Body of pancreas (tissue), 4 donors: ENCODE results near the gene SAC3D1. TPM values are rescaled to one million over a fixed set of nuclear protein-coding genes. Genes with fewer than 3 reads are reported as not detected.

Experiments
- ATAC-seq: fragments of 150-250 bp; one replicate; pipeline ENCODE4 v1.9.1; 2016
- DNase-seq, 4 donors: peaks; one replicate each; pipeline ENCODE4 v3.0.0-alpha.2; 2019
- H3K27ac ChIP-seq, 4 donors: fragments of 200-600 bp; sonication (generic); 1 replicate in 3 of 4; 2 replicates in 1 of 4; pipeline versions ENCODE4 v1.5.1 to v1.6.1; 2016 to 2019; ENCODE audit warnings: mild to moderate bottlenecking in 1 of 4, mixed read lengths in 1 of 4, moderate library complexity in 1 of 4
- H3K27me3 ChIP-seq, 2 donors: fragments of 200-600 bp; sonication (generic); one replicate each; pipeline ENCODE4 v1.6.0; 2016; ENCODE audit warnings: mild to moderate bottlenecking in 1 of 2
- H3K36me3 ChIP-seq, 2 donors: fragments of 200-600 bp; sonication (generic); replicated peaks in 1 of 2; 2 replicates each; pipeline ENCODE4 v1.5.1; 2016; ENCODE audit warnings: low read depth in 2 of 2; ENCODE audit not compliant: insufficient read depth in 1 of 2
- H3K4me1 ChIP-seq: fragments of 200-600 bp; sonication (generic); one replicate; pipeline ENCODE4 v1.6.0; 2016
- H3K4me3 ChIP-seq, 2 donors: fragments of 200-600 bp; sonication (generic); 1 replicate in 1 of 2; 2 replicates in 1 of 2; pipeline ENCODE4 v1.5.1; 2016 to 2019
- H3K9me3 ChIP-seq, 3 donors: fragments of 200-600 bp; sonication (generic); 1 replicate in 2 of 3; 2 replicates in 1 of 3; pipeline ENCODE4 v1.5.1; 2016
- POLR2A ChIP-seq, 3 donors: fragments of 450-650 bp; IDR thresholded peaks; one replicate each; pipeline ENCODE4 v1.6.1; 2016; ENCODE audit warnings: antibody characterized with exemption in 3 of 3, mild to moderate bottlenecking in 2 of 3
- WGBS, 2 donors: methylation state at CpG; one replicate each; pipeline ENCODE4 v1.1.5; 2017; 5-methylcytosine and 5-hydroxymethylcytosine counted together
- intact Hi-C: fragments of 100-400 bp; cut with DNase I; formaldehyde crosslinking; loops from one replicate; pipeline ENCODE4 v1.15.1; 2023
- total RNA-seq, 2 donors: library from RNA; depleted of rRNA; stranded (reverse); fragments of >200 nt; gene quantifications; one replicate each; pipeline ENCODE4 v1.1.0, GENCODE V29; 2016
- TF ChIP-seq, protein P1 (sequence below), 7 experiments: fragments of 450-650 bp in 4 of 7; fragments of 200-600 bp in 3 of 7; sonication (generic) in 3 of 7; IDR thresholded peaks; one replicate each; pipeline ENCODE4 v1.5.1; 2016 to 2019; ENCODE audit warnings: antibody characterized with exemption in 7 of 7

SAC3D1 gene
- total RNA-seq, 2 donors from 2014 or later = 5.4 to 30.3 TPM

DNA sequence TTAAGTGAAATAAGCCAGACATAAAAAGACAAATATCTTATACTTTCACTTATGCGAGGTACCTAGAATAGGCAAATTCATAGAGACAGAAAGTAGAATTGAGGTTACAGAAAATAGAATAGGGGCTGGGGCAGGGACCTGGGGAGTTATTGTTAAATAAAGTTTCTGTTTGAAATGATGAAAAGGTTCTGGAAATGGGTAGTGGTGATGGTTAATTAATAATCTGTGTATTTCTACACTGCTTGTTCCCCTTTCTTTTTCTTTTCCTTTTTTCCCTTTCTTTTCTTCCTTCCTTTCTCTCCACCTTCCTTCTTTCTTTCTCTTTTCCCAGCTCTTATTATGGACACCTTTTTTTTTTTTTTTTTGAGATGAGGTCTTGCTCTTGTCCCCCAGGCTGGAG, 14.5 kb downstream of the SAC3D1 start:
- Histone ChIP-seq H3K4me3 (no peak overlapping the region), H3K27ac (no peak overlapping the region), H3K4me1 (no peaks in the 10 kb centered on the region), H3K27me3 (no peaks in the 10 kb centered on the region), H3K36me3 (no peaks in the 10 kb centered on the region), H3K9me3 (no peaks in the 10 kb centered on the region)
- DNase-seq = no peak
- WGBS, 2 donors = 87 to 88% methylated on average over 1 of the region's 1 CpG
- no peak for ATAC-seq
- intact Hi-C loops = no loop called here
- TF ChIP-seq POLR2A (IDR thresholded peaks at IDR 0.05) = no peak
- TF ChIP-seq, protein P1, sequence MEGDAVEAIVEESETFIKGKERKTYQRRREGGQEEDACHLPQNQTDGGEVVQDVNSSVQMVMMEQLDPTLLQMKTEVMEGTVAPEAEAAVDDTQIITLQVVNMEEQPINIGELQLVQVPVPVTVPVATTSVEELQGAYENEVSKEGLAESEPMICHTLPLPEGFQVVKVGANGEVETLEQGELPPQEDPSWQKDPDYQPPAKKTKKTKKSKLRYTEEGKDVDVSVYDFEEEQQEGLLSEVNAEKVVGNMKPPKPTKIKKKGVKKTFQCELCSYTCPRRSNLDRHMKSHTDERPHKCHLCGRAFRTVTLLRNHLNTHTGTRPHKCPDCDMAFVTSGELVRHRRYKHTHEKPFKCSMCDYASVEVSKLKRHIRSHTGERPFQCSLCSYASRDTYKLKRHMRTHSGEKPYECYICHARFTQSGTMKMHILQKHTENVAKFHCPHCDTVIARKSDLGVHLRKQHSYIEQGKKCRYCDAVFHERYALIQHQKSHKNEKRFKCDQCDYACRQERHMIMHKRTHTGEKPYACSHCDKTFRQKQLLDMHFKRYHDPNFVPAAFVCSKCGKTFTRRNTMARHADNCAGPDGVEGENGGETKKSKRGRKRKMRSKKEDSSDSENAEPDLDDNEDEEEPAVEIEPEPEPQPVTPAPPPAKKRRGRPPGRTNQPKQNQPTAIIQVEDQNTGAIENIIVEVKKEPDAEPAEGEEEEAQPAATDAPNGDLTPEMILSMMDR (IDR thresholded peaks at IDR 0.05) = no peak

DNA sequence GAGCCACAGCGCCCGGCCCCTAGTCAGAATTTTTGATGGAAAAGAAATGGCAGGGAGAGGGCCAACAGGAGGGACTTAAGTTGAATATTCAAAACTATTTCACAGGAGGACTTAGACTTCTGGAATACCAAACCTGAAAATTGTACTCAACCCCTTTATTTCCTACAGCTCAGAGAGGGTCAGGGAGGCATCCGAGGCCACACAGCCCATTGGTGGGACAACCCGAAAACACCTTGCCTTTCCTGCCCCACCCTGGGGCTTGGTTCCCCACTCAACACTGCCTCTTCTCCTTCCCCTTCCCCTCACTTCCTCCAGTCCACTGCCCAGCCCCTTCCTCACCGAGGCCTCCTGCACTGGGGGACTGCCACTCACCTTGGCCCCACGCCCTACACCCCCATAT, 16.0 kb downstream of the SAC3D1 start:
- Histone ChIP-seq H3K4me1 (no peaks in the 10 kb centered on the region), H3K36me3 (no peaks in the 10 kb centered on the region), H3K27me3 (no peaks in the 10 kb centered on the region), H3K27ac (no peak overlapping the region), H3K4me3 (no peak overlapping the region), H3K9me3 (no peaks in the 10 kb centered on the region)
- no peak for DNase-seq
- no peak for ATAC-seq
- 88 to 91% methylated on average over 6 of the region's 6 CpGs for WGBS, 2 donors
- TF ChIP-seq, protein P1 (IDR thresholded peaks at IDR 0.05) = no peak
- no peak for TF ChIP-seq POLR2A (IDR thresholded peaks at IDR 0.05)
- intact Hi-C loops = no loop called here

DNA sequence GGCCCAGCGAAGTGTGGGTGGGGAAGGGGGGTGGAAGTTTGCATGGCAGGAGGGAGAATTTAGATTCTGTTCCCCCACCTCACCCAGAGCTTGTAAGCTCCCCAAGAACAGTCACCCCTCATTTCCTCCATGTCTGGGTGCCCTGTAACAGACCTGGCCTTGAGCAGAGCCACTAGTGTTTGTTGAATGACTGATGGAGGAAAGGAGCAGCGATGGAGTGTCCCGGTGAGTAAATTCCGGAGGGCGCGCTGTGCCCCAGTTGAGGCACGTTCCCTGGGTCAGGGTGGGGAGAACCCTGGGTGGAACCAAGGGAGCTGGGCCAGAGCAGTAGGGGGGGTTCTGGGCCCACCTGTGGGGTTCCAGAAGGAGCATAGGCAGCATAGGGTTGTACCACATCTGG, 16.5 kb downstream of the SAC3D1 start:
- intact Hi-C loops = no loop called here
- H3K4me3 ChIP-seq = no peak overlapping the region
- H3K27ac ChIP-seq = no peak overlapping the region
- no peaks in the 10 kb centered on the region for H3K4me1 ChIP-seq
- DNase-seq = no peak
- TF ChIP-seq POLR2A (IDR thresholded peaks at IDR 0.05) = no peak
- TF ChIP-seq, protein P1 (IDR thresholded peaks at IDR 0.05) = no peak
- 81 to 85% methylated on average over 7 of the region's 7 CpGs for WGBS, 2 donors
- no peak for ATAC-seq
- no peaks in the 10 kb centered on the region for H3K36me3 ChIP-seq
- H3K27me3 ChIP-seq = no peaks in the 10 kb centered on the region
- H3K9me3 ChIP-seq = no peaks in the 10 kb centered on the region

DNA sequence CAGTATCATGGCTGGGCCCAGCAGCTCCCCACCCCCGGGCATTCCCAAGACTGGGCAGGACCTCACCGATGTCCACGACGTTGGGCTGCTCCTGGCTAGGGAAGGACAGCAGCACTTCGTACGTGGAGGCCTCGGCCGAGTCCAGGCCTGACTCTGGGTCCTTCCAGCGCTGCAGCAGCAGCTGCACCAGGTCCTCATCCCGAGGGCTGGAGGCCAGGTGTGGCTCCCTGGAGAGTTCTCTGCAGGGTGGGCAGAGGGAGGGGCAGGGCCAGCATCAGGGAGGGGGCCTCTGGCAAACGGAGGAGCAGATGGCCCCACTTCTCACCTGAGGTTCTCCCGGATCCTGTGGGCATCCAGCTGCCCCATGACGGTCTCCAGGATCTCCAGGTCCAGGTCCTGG, 17.0 kb downstream of the SAC3D1 start:
- H3K4me3 ChIP-seq = no peak overlapping the region
- H3K27me3 ChIP-seq = no peaks in the 10 kb centered on the region
- no peaks in the 10 kb centered on the region for H3K4me1 ChIP-seq
- intact Hi-C loops = no loop called here
- no peak for DNase-seq
- H3K36me3 ChIP-seq = no peaks in the 10 kb centered on the region
- H3K27ac ChIP-seq = no peak overlapping the region
- WGBS, 2 donors = 82% methylated on average over 10 of the region's 13 CpGs; no CpG with 5 or more reads in 1 of the 2 donors
- H3K9me3 ChIP-seq = no peaks in the 10 kb centered on the region
- TF ChIP-seq, protein P1 (IDR thresholded peaks at IDR 0.05) = no peak
- TF ChIP-seq POLR2A (IDR thresholded peaks at IDR 0.05) = no peak
- ATAC-seq = no peak

DNA sequence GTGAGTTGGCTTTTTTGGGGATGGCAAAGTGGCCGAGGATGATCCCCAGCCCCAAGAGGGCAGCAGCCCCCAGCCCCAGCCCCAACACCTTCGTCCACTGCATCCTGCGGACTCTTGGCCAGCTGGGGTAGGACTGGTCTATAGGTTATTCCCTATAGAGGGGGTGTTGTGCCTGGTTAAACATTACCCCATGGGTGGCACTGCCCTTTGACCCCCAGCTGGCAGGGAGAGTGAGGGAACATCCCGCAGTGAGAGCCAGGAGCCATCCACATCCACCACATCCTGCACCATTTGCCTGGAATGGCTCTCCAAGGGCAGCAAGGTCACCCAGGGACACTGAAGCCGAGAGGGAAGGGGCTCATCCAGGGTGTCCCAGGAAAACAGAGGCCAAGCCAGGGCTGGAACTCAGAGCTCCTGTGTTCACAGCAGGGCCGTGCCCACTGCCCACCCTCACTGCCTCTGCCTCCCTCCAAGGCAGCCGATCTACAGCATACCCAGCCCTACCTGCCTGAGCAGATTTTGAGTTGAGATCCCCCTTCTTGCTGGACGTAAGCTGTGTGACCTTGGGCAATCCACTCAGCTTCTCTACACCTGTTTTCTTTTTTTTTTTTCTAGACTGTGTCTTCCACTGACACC, 17.5 kb downstream of the SAC3D1 start, which contains the start of gene NAALADL1:
TSS of gene NAALADL1 (minus strand) at position 135 of the 636 bp plus-strand sequence. CDS start at position 103, 32 bp downstream.
- WGBS, 2 donors = 54 to 68% methylated on average over 4 to 7 of the region's 8 CpGs
- intact Hi-C loops = no loop called here
- H3K27me3 ChIP-seq = no peaks in the 10 kb centered on the region
- no peak for TF ChIP-seq POLR2A (IDR thresholded peaks at IDR 0.05)
- TF ChIP-seq, protein P1 (IDR thresholded peaks at IDR 0.05) = no peak
- no peak for ATAC-seq
- no peak within 1 kb of the TSS for H3K27ac ChIP-seq
- H3K36me3 ChIP-seq = no peaks in the 10 kb centered on the region
- DNase-seq = no peak
- no peaks in the 10 kb centered on the region for H3K4me1 ChIP-seq
- no peaks in the 10 kb centered on the region for H3K9me3 ChIP-seq
- H3K4me3 ChIP-seq = no peak within 1 kb of the TSS
